ENCODE data around the gene PAM.

Gene PAM

DNA sequence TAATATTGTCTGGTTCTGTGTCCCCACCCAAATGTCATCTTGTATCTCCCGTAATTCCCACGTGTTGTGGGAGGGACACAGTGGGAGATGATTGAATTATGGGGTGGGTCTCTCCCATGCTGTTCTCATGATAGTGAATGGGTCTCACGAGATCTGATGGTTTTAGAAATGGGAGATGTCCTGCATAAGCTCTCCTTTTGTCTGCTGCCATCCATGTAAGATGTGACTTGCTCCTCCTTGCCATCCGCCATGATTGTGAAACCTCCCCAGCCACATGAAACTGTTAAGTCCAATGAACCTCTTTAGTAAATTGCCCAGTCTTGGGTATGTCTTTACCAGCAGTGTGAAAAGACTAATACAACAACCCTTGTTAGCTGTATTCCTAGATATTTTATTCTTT lies 320.3 kb downstream of the PAM start:
- no peak for DNase-seq
